Body of pancreas (tissue), 4 donors: ENCODE measurements around the gene PSMD13. TPM values are rescaled to one million over a fixed set of nuclear protein-coding genes. Genes with fewer than 3 reads are reported as not detected.
A peak's percentile ranks its signal among the peaks of the same experiment; 100 is the strongest.

ENCODE experiments used
- ATAC-seq: fragments of 150-250 bp; one replicate; pipeline ENCODE4 v1.9.1; 2016
- DNase-seq, 4 donors: peaks; one replicate each; pipeline ENCODE4 v3.0.0-alpha.2; 2019
- H3K27ac ChIP-seq, 4 donors: fragments of 200-600 bp; sonication (generic); 1 replicate in 3 of 4; 2 replicates in 1 of 4; pipeline versions ENCODE4 v1.5.1 to v1.6.1; 2016 to 2019; ENCODE audit warnings: mild to moderate bottlenecking in 1 of 4, mixed read lengths in 1 of 4, moderate library complexity in 1 of 4
- H3K27me3 ChIP-seq, 2 donors: fragments of 200-600 bp; sonication (generic); one replicate each; pipeline ENCODE4 v1.6.0; 2016; ENCODE audit warnings: mild to moderate bottlenecking in 1 of 2
- H3K36me3 ChIP-seq, 2 donors: fragments of 200-600 bp; sonication (generic); replicated peaks in 1 of 2; 2 replicates each; pipeline ENCODE4 v1.5.1; 2016; ENCODE audit warnings: low read depth in 2 of 2; ENCODE audit not compliant: insufficient read depth in 1 of 2
- H3K4me1 ChIP-seq: fragments of 200-600 bp; sonication (generic); one replicate; pipeline ENCODE4 v1.6.0; 2016
- H3K4me3 ChIP-seq, 2 donors: fragments of 200-600 bp; sonication (generic); 1 replicate in 1 of 2; 2 replicates in 1 of 2; pipeline ENCODE4 v1.5.1; 2016 to 2019
- H3K9me3 ChIP-seq, 3 donors: fragments of 200-600 bp; sonication (generic); 1 replicate in 2 of 3; 2 replicates in 1 of 3; pipeline ENCODE4 v1.5.1; 2016
- POLR2A ChIP-seq, 3 donors: fragments of 450-650 bp; IDR thresholded peaks; one replicate each; pipeline ENCODE4 v1.6.1; 2016; ENCODE audit warnings: antibody characterized with exemption in 3 of 3, mild to moderate bottlenecking in 2 of 3
- WGBS, 2 donors: methylation state at CpG; one replicate each; pipeline ENCODE4 v1.1.5; 2017; 5-methylcytosine and 5-hydroxymethylcytosine counted together
- intact Hi-C: fragments of 100-400 bp; cut with DNase I; formaldehyde crosslinking; loops from one replicate; pipeline ENCODE4 v1.15.1; 2023
- total RNA-seq, 2 donors: library from RNA; depleted of rRNA; stranded (reverse); fragments of >200 nt; gene quantifications; one replicate each; pipeline ENCODE4 v1.1.0, GENCODE V29; 2016
- TF ChIP-seq, protein P1 (sequence below), 7 experiments: fragments of 450-650 bp in 4 of 7; fragments of 200-600 bp in 3 of 7; sonication (generic) in 3 of 7; IDR thresholded peaks; one replicate each; pipeline ENCODE4 v1.5.1; 2016 to 2019; ENCODE audit warnings: antibody characterized with exemption in 7 of 7

Gene PSMD13
- total RNA-seq, 2 donors from 2014 or later: 40.2 to 52.4 TPM

DNA sequence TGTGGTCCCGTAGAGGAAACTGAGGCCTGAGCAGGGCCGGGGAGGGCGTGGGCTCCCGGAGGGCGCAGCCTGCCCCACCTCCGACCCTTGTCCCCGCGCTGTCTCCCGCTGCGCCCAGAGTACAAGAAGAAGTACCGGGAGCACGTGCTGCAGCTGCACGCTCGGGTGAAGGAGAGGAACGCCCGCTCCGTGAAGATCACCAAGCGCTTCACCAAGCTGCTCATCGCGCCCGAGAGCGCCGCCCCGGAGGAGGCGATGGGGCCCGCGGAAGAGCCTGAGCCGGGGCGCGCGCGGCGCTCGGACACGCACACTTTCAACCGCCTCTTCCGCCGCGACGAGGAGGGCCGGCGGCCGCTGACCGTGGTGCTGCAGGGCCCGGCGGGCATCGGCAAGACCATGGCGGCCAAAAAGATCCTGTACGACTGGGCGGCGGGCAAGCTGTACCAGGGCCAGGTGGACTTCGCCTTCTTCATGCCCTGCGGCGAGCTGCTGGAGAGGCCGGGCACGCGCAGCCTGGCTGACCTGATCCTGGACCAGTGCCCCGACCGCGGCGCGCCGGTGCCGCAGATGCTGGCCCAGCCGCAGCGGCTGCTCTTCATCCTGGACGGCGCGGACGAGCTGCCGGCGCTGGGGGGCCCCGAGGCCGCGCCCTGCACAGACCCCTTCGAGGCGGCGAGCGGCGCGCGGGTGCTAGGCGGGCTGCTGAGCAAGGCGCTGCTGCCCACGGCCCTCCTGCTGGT, 43.4 kb downstream of the PSMD13 start:
- TF ChIP-seq POLR2A (IDR thresholded peaks at IDR 0.05): no peak
- TF ChIP-seq, protein P1, sequence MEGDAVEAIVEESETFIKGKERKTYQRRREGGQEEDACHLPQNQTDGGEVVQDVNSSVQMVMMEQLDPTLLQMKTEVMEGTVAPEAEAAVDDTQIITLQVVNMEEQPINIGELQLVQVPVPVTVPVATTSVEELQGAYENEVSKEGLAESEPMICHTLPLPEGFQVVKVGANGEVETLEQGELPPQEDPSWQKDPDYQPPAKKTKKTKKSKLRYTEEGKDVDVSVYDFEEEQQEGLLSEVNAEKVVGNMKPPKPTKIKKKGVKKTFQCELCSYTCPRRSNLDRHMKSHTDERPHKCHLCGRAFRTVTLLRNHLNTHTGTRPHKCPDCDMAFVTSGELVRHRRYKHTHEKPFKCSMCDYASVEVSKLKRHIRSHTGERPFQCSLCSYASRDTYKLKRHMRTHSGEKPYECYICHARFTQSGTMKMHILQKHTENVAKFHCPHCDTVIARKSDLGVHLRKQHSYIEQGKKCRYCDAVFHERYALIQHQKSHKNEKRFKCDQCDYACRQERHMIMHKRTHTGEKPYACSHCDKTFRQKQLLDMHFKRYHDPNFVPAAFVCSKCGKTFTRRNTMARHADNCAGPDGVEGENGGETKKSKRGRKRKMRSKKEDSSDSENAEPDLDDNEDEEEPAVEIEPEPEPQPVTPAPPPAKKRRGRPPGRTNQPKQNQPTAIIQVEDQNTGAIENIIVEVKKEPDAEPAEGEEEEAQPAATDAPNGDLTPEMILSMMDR (IDR thresholded peaks at IDR 0.05): no peak
- DNase-seq (peak; percentile 77 to 83 (median 81)), ATAC-seq (peak; percentile 86)
- Histone ChIP-seq H3K27ac (no peak overlapping the region), H3K4me3 (no peak overlapping the region), H3K9me3 (no peaks in the 10 kb centered on the region), H3K36me3 (no peaks in the 10 kb centered on the region), H3K4me1 (peaks cover 24% of the 10 kb centered on the region), H3K27me3 (peaks cover 0 to 13% of the 10 kb centered on the region in 2 donors)
- WGBS, 2 donors: 4% methylated on average over 60 of the region's 85 CpGs; no CpG with 5 or more reads in 1 of the 2 donors
- intact Hi-C loops: no loop called here

DNA sequence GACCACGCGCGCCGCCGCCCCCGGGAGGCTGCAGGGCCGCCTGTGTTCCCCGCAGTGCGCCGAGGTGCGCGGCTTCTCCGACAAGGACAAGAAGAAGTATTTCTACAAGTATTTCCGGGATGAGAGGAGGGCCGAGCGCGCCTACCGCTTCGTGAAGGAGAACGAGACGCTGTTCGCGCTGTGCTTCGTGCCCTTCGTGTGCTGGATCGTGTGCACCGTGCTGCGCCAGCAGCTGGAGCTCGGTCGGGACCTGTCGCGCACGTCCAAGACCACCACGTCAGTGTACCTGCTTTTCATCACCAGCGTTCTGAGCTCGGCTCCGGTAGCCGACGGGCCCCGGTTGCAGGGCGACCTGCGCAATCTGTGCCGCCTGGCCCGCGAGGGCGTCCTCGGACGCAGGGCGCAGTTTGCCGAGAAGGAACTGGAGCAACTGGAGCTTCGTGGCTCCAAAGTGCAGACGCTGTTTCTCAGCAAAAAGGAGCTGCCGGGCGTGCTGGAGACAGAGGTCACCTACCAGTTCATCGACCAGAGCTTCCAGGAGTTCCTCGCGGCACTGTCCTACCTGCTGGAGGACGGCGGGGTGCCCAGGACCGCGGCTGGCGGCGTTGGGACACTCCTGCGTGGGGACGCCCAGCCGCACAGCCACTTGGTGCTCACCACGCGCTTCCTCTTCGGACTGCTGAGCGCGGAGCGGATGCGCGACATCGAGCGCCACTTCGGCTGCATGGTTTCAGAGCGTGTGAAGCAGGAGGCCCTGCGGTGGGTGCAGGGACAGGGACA, 44.1 kb downstream of the PSMD13 start:
- H3K27ac ChIP-seq: no peak overlapping the region
- H3K4me3 ChIP-seq: no peak overlapping the region
- H3K36me3 ChIP-seq: no peaks in the 10 kb centered on the region
- H3K27me3 ChIP-seq: peaks cover 0 to 13% of the 10 kb centered on the region in 2 donors
- TF ChIP-seq, protein P1 (IDR thresholded peaks at IDR 0.05): no peak
- no peak for TF ChIP-seq POLR2A (IDR thresholded peaks at IDR 0.05)
- peak; percentile 5 for ATAC-seq
- 7% methylated on average over 30 to 79 of the region's 79 CpGs for WGBS, 2 donors
- H3K9me3 ChIP-seq: no peaks in the 10 kb centered on the region
- peaks cover 24% of the 10 kb centered on the region for H3K4me1 ChIP-seq
- intact Hi-C loops: no loop called here
- DNase-seq: peak in 1 of 4 donors; percentile 13

- ATAC-seq (no peak), DNase-seq (no peak)
- H3K4me3 ChIP-seq: no peak overlapping the region
- H3K36me3 ChIP-seq: no peaks in the 10 kb centered on the region
- H3K27ac ChIP-seq: no peak overlapping the region
- TF ChIP-seq POLR2A (IDR thresholded peaks at IDR 0.05): peak in 1 of 3 donors; percentile 4
- TF ChIP-seq, protein P1 (IDR thresholded peaks at IDR 0.05): no peak
- intact Hi-C loops: no loop called here
- 31 to 40% methylated on average over 26 of the region's 26 CpGs for WGBS, 2 donors
- H3K4me1 ChIP-seq: peaks cover 26% of the 10 kb centered on the region
- H3K27me3 ChIP-seq: peaks cover 0 to 13% of the 10 kb centered on the region in 2 donors
- H3K9me3 ChIP-seq: no peaks in the 10 kb centered on the region
Measured at GRCh38 chr11:281486-282161, 44.8 kb downstream of the PSMD13 start.

- no peak overlapping the region for H3K27ac ChIP-seq
- ATAC-seq: no peak
- no peak overlapping the region for H3K4me3 ChIP-seq
- H3K27me3 ChIP-seq: peaks cover 0 to 13% of the 10 kb centered on the region in 2 donors
- no peak for DNase-seq
- intact Hi-C loops: no loop called here
- TF ChIP-seq, protein P1 (IDR thresholded peaks at IDR 0.05): no peak
- TF ChIP-seq POLR2A (IDR thresholded peaks at IDR 0.05): no peak
- no peaks in the 10 kb centered on the region for H3K36me3 ChIP-seq
- 66 to 75% methylated on average over 4 of the region's 4 CpGs for WGBS, 2 donors
- peaks cover 31% of the 10 kb centered on the region for H3K4me1 ChIP-seq
- no peaks in the 10 kb centered on the region for H3K9me3 ChIP-seq
Measured at GRCh38 chr11:282171-282570, 45.4 kb downstream of the PSMD13 start.
